Uterus (tissue), 4 donors: ENCODE results near the gene SLC25A52. TPM values are rescaled to one million over a fixed set of nuclear protein-coding genes. Genes with fewer than 3 reads are reported as not detected.
"Not testable (repeated sequence)": the region's sequence is repeated elsewhere in the genome, so short reads cannot be mapped to it uniquely, and the experiment has no call there.

Source experiments
- DNase-seq, 2 donors: peaks; one replicate each; pipeline ENCODE4 v3.0.0-alpha.2; 2019 to 2020
- H3K27ac ChIP-seq, 2 donors: fragments of 200-600 bp; sonication (generic); 1 replicate in 1 of 2; 2 replicates in 1 of 2; pipeline ENCODE4 v1.5.1; 2016 to 2018
- H3K27me3 ChIP-seq, 2 donors: fragments of 200-600 bp; sonication (generic); one replicate each; pipeline ENCODE4 v1.5.1; 2018 to 2019; ENCODE audit warnings: control low read depth in 1 of 2
- H3K36me3 ChIP-seq, 2 donors: fragments of 200-600 bp; sonication (generic); one replicate each; pipeline ENCODE4 v1.5.1; 2019; ENCODE audit warnings: control low read depth in 1 of 2
- H3K4me1 ChIP-seq, 2 donors: fragments of 200-600 bp; sonication (generic); one replicate each; pipeline ENCODE4 v1.5.1; 2018 to 2019; ENCODE audit warnings: control low read depth in 1 of 2
- H3K4me3 ChIP-seq, 2 donors: fragments of 200-600 bp; sonication (generic); 1 replicate in 1 of 2; 2 replicates in 1 of 2; pipeline ENCODE4 v1.5.1; 2018 to 2019; ENCODE audit warnings: mild to moderate bottlenecking in 1 of 2
- H3K9me3 ChIP-seq, 2 donors: fragments of 200-600 bp; sonication (generic); one replicate each; pipeline ENCODE4 v1.5.1; 2019; ENCODE audit warnings: control low read depth in 1 of 2
- POLR2A ChIP-seq, 2 donors: fragments of 450-650 bp; IDR thresholded peaks; one replicate each; pipeline ENCODE4 v1.6.1; 2016; ENCODE audit warnings: antibody characterized with exemption in 2 of 2, mild to moderate bottlenecking in 1 of 2, moderate library complexity in 1 of 2
- intact Hi-C: fragments of 100-400 bp; cut with DNase I; formaldehyde crosslinking; loops from one replicate; pipeline ENCODE4 v1.15.1; 2023; ENCODE audit warnings: low total_unique reads
- total RNA-seq, 4 donors: library from RNA; depleted of rRNA in 3 of 4; stranded (reverse); fragments of >200 nt in 3 of 4; gene quantifications; one replicate each; pipeline versions ENCODE4 v1.1.0 to v1.2.4, GENCODE V29; 2014 to 2023
- TF ChIP-seq, protein P1 (sequence below), 4 experiments: fragments of 200-600 bp in 2 of 4; fragments of 450-650 bp in 2 of 4; sonication (generic) in 2 of 4; IDR thresholded peaks; one replicate each; pipeline ENCODE4 v1.5.1; 2016 to 2019; ENCODE audit warnings: antibody characterized with exemption in 4 of 4, mild to moderate bottlenecking in 2 of 4, moderate library complexity in 1 of 4
- donor health status: DM: yes; HTN: yes; CAD: no.

The SLC25A52 gene
- total RNA-seq, 4 donors from 2014 or later = not detected

DNA sequence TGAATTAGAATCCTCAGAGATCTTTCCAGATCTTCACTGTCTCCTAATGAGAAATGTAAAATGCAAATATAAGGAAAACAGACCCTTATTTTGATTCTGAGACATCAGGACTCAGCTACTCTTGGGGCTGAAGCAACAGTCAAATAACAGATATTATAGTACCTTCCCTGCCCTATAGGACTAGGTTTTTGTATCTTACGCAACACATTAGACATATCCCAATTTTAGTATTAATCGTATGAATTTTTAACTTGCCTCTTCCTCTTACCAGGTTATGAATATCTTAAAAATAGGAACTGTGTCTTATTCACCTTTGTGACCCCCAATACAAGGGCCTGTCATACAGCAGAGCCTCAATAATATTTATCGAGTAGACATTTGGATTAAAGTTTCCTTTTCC, 12.0 kb upstream of the SLC25A52 start:
- Histone ChIP-seq H3K4me3 (no peak overlapping the region), H3K4me1 (no peaks in the 10 kb centered on the region), H3K27me3 (no peaks in the 10 kb centered on the region), H3K36me3 (no peaks in the 10 kb centered on the region), H3K9me3 (no peaks in the 10 kb centered on the region), H3K27ac (no peak overlapping the region)
- no peak for DNase-seq
- intact Hi-C loops = no loop called here
- no peak for TF ChIP-seq POLR2A (IDR thresholded peaks at IDR 0.05)

DNA sequence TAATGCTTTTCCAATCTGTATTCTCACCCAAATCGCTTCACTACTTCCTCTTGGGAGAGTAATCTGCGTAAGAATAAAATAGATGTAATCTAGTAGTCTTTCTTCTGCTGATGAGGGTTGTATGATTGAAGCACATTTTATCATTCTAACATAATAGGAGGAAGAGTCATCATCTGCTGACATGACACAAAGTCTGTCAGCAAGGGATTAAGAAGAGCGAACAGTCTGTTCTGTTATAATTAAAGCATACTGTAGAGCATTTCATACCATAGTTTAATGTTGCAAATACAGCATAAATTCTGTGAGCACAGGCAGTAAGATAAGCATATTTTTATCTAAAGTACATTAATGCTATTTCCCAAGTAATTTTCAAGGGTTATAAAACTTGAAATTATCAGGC, 10.4 kb downstream of the SLC25A52 start:
- Histone ChIP-seq H3K4me3 (no peak overlapping the region), H3K36me3 (no peaks in the 10 kb centered on the region), H3K9me3 (no peaks in the 10 kb centered on the region), H3K27ac (no peak overlapping the region), H3K4me1 (no peaks in the 10 kb centered on the region), H3K27me3 (no peaks in the 10 kb centered on the region)
- intact Hi-C loops = no loop called here
- TF ChIP-seq, protein P1, sequence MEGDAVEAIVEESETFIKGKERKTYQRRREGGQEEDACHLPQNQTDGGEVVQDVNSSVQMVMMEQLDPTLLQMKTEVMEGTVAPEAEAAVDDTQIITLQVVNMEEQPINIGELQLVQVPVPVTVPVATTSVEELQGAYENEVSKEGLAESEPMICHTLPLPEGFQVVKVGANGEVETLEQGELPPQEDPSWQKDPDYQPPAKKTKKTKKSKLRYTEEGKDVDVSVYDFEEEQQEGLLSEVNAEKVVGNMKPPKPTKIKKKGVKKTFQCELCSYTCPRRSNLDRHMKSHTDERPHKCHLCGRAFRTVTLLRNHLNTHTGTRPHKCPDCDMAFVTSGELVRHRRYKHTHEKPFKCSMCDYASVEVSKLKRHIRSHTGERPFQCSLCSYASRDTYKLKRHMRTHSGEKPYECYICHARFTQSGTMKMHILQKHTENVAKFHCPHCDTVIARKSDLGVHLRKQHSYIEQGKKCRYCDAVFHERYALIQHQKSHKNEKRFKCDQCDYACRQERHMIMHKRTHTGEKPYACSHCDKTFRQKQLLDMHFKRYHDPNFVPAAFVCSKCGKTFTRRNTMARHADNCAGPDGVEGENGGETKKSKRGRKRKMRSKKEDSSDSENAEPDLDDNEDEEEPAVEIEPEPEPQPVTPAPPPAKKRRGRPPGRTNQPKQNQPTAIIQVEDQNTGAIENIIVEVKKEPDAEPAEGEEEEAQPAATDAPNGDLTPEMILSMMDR (IDR thresholded peaks at IDR 0.05) = no peak
- no peak for TF ChIP-seq POLR2A (IDR thresholded peaks at IDR 0.05)
- DNase-seq = no peak

DNA sequence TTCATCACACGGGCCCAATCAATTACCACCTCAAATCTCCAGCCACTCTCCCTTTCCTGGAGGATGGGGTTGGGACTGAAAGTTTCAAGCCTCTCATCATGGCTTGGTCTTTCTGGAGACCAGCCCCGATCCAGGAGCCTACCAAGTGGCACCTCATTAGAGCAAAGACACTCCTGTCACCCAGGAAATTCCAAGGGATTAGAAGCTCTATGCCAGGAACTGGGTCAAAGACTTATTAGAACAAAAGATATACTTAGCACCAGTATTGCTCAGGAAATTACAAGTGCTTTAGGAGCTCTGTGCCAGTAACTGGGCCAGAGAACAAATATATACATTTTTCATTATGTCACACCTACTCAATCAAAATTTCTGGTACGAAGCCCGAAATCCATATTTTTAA, 14.3 kb downstream of the SLC25A52 start:
- intact Hi-C loops = no loop called here
- no peak for TF ChIP-seq POLR2A (IDR thresholded peaks at IDR 0.05)
- TF ChIP-seq, protein P1 (IDR thresholded peaks at IDR 0.05) = no peak
- no peaks in the 10 kb centered on the region for H3K27me3 ChIP-seq
- no peaks in the 10 kb centered on the region for H3K9me3 ChIP-seq
- DNase-seq = no peak
- no peak overlapping the region for H3K27ac ChIP-seq
- no peaks in the 10 kb centered on the region for H3K36me3 ChIP-seq
- H3K4me3 ChIP-seq = no peak overlapping the region
- H3K4me1 ChIP-seq = no peaks in the 10 kb centered on the region

DNA sequence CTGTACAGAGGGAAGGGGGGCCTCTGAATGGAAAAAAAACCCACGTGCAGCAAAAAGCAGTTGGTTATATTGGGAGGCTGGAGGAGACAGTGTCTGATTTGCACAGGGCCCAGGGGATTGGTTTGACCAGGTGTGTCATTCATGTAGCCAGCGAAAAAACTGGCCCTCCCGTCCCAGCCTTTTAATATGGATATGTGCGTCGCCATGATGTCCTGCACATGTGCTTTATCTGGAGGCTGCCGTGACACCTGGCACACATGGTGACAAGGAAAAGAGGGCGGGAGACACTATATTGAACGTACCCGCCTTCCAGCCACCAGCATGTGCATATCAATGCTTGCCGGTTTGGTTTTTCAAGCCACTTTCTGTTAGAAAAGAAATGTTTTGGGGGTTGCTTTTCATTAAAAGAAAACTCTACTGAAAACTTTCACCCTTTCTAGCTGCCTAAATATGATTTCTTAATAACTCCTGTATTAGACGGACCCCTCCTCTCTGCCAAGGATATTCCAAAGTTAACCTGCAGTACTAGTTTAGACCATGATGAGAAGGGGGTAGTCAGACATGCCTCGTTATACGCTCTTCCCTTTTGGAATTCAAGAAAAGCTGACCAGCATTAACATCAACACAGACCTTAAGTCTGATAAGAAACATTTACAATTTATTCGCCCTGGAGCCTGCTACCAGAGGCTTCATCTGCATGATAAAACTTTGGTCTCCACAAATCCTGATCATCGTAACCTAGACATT, 16.2 kb downstream of the SLC25A52 start:
- H3K4me3 ChIP-seq = no peak overlapping the region
- no peak for TF ChIP-seq POLR2A (IDR thresholded peaks at IDR 0.05)
- TF ChIP-seq, protein P1 (IDR thresholded peaks at IDR 0.05) = no peak
- intact Hi-C loops = no loop called here
- no peaks in the 10 kb centered on the region for H3K27me3 ChIP-seq
- H3K4me1 ChIP-seq = no peaks in the 10 kb centered on the region
- no peaks in the 10 kb centered on the region for H3K36me3 ChIP-seq
- no peak for DNase-seq
- no peak overlapping the region for H3K27ac ChIP-seq
- H3K9me3 ChIP-seq = no peaks in the 10 kb centered on the region

DNA sequence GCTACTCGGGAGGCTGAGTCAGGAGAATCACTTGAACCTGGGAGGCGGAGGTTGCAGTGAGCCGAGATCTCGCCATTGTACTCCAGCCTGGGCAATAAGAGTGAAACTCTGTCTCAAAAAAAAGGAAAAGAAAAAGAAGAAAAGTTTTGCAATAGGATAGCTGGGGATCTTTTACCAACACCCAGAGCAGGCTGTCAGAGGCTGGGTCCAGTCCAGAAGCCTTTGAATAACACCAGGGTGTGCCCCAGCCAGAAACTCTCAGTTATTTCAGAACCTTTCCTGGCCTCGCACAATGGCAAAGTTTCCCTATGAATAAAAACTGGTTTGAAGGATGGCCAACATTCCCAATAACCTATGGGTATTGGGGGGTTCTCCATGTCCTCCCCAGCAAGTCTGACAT, 17.1 kb downstream of the SLC25A52 start:
- H3K27ac ChIP-seq, DNase-seq, H3K36me3 ChIP-seq, H3K9me3 ChIP-seq, intact Hi-C loops, H3K27me3 ChIP-seq, H3K4me1 ChIP-seq, H3K4me3 ChIP-seq: not testable (repeated sequence)

DNA sequence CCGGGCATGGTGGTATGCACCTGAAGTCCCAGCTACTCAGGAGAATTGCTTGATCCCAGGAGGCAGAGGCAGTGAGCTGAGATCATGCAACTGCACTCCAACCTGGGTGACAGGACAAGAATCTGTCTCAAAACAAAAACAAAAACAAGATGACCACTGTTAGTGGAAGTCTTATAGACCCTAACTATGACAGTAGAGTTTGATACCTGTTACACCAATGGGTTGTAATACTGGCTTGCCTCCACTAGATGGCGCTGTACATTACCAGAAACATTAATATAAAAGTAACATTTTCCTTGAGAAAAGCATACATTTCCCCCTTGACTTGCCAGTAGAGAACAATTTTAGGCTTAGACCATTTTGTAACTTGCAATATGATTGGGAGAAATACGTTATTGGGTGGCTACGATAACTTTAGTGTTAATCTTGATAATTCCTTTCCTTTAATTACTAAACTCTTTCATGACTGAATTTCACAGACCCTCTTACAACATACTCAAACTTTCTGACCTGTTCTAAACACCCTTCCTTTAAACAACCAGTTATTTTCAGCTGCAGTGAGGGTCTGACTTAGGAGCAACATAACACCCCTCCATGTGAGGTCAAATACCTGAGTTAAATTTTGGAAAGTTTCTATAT, 19.5 kb downstream of the SLC25A52 start:
- Histone ChIP-seq H3K9me3 (no peaks in the 10 kb centered on the region), H3K36me3 (no peaks in the 10 kb centered on the region), H3K27ac (no peak overlapping the region), H3K4me1 (no peaks in the 10 kb centered on the region), H3K4me3 (no peak overlapping the region), H3K27me3 (no peaks in the 10 kb centered on the region)
- TF ChIP-seq, protein P1 (IDR thresholded peaks at IDR 0.05) = peak; percentile 66 to 73 (median 69)
- no peak for TF ChIP-seq POLR2A (IDR thresholded peaks at IDR 0.05)
- intact Hi-C loops = no loop called here
- DNase-seq = peak in 1 of 2 donors; percentile 42
